HepG2 (cell line): ENCODE measurements around the gene FAM83C. TPM values are rescaled to one million over a fixed set of nuclear protein-coding genes. Genes with fewer than 3 reads are reported as not detected.

ENCODE experiments used
- BRCA1 ChIP-seq: sonication (generic); formaldehyde crosslinking; IDR thresholded peaks from 2 replicates; pipeline ENCODE4 v1.4.0; 2020; ENCODE audit warnings: missing genetic modification reagents
- GATA4 ChIP-seq: sonication (generic); IDR thresholded peaks from 2 replicates; pipeline ENCODE4 v1.6.1; 2016; ENCODE audit warnings: antibody characterized with exemption, low read depth, borderline replicate concordance
- HOXA9 ChIP-seq: sonication (generic); formaldehyde crosslinking; IDR thresholded peaks from 2 replicates; pipeline ENCODE4 v1.8.1; 2022; ENCODE audit warnings: missing genetic modification reagents, mild to moderate bottlenecking, moderate library complexity, borderline replicate concordance
- KMT2A ChIP-seq: sonication (generic); formaldehyde crosslinking; IDR thresholded peaks from 2 replicates; pipeline ENCODE4 v1.4.0; 2020; ENCODE audit warnings: missing genetic modification reagents
- MIER3 ChIP-seq: IDR thresholded peaks from 2 replicates; pipeline ENCODE4 v1.6.1; 2016; ENCODE audit warnings: missing compliant biosample characterization, borderline replicate concordance
- MLXIP ChIP-seq: sonication (generic); formaldehyde crosslinking; IDR thresholded peaks from 2 replicates; pipeline ENCODE4 v1.9.0; 2021; ENCODE audit warnings: missing genetic modification reagents, borderline replicate concordance
- ONECUT2 ChIP-seq: sonication (generic); formaldehyde crosslinking; IDR thresholded peaks from 2 replicates; pipeline ENCODE4 v1.4.0; 2020; ENCODE audit warnings: missing genetic modification reagents
- SIN3B ChIP-seq: fragments of 150-350 bp; IDR thresholded peaks from 2 replicates; pipeline ENCODE4 v1.6.1; 2014; ENCODE audit warnings: low read length
- TP53 ChIP-seq: sonication (generic); formaldehyde crosslinking; conservative IDR thresholded peaks from 2 replicates; pipeline ENCODE4 v1.4.0; 2020; ENCODE audit warnings: missing genetic modification reagents
- ZBTB3 ChIP-seq: sonication (generic); formaldehyde crosslinking; IDR thresholded peaks from 2 replicates; pipeline ENCODE4 v1.4.0; 2020; ENCODE audit warnings: low read depth, mild to moderate bottlenecking, moderate library complexity, missing genetic modification reagents, borderline replicate concordance
- ZEB1 ChIP-seq: IDR thresholded peaks from 2 replicates; pipeline ENCODE4 v1.6.1; 2012; ENCODE audit warnings: mild to moderate bottlenecking, low read depth, inconsistent platforms; ENCODE audit not compliant: insufficient replicate concordance
- ZMAT3 ChIP-seq: sonication (generic); formaldehyde crosslinking; conservative IDR thresholded peaks from 2 replicates; pipeline ENCODE4 v1.7.0; 2021; ENCODE audit warnings: missing genetic modification reagents
- ZMYM4 ChIP-seq: sonication (generic); formaldehyde crosslinking; IDR thresholded peaks from 2 replicates; pipeline ENCODE4 v1.8.1; 2023; ENCODE audit warnings: mild to moderate bottlenecking, missing genetic modification reagents
- ZNF136 ChIP-seq: sonication (generic); formaldehyde crosslinking; IDR thresholded peaks from 2 replicates; pipeline ENCODE4 v1.8.1; 2022; ENCODE audit warnings: low read depth, mild to moderate bottlenecking, moderate library complexity, missing genetic modification reagents
- ZNF180 ChIP-seq: sonication (generic); formaldehyde crosslinking; IDR thresholded peaks from 2 replicates; pipeline ENCODE4 v1.4.0; 2020; ENCODE audit warnings: low read depth, missing genetic modification reagents, borderline replicate concordance
- ZNF24 ChIP-seq: fragments of 450-650 bp; IDR thresholded peaks from 2 replicates; pipeline ENCODE4 v1.6.1; 2017; ENCODE audit warnings: antibody characterized with exemption, mild to moderate bottlenecking
- ZNF558 ChIP-seq: sonication (generic); formaldehyde crosslinking; IDR thresholded peaks from 2 replicates; pipeline ENCODE4 v1.9.0; 2022; ENCODE audit warnings: mild to moderate bottlenecking, missing genetic modification reagents, borderline replicate concordance
- ZNF672 ChIP-seq: sonication (generic); formaldehyde crosslinking; IDR thresholded peaks from 2 replicates; pipeline ENCODE4 v1.8.1; 2022; ENCODE audit warnings: missing genetic modification reagents
- ZNF83 ChIP-seq: sonication (generic); formaldehyde crosslinking; IDR thresholded peaks from 2 replicates; pipeline ENCODE4 v1.4.0; 2020; ENCODE audit warnings: missing genetic modification reagents, mild to moderate bottlenecking, borderline replicate concordance
- polyA plus RNA-seq, 8 experiments: library from polyadenylated mRNA; depleted of rRNA in 3 of 8; stranded (reverse) in 7 of 8; unstranded in 1 of 8; fragments of >200 nt; fragmentation: Illumina TruSeq in 4 of 8; extraction: Trizol in 4 of 8; gene quantifications; 2 replicates each; pipeline versions ENCODE4 v1.2.1 to v1.2.3, GENCODE V29; 2011 to 2016; ENCODE audit warnings: low read depth in 4 of 8, missing spikeins in 1 of 8, mixed read lengths in 1 of 8; ENCODE audit not compliant: insufficient read depth in 1 of 8
- total RNA-seq, 5 experiments: library from RNA; depleted of rRNA; stranded (reverse); fragments of >200 nt; fragmentation: Illumina TruSeq; extraction: Trizol; gene quantifications; 2 replicates each; pipeline ENCODE4 v1.2.3, GENCODE V29; 2016; ENCODE audit warnings: low read depth in 1 of 5
- TF ChIP-seq, protein P1 (sequence below): sonication (generic); formaldehyde crosslinking; IDR thresholded peaks from 2 replicates; pipeline ENCODE4 v1.5.0; 2020; ENCODE audit warnings: mild to moderate bottlenecking, missing genetic modification reagents, borderline replicate concordance
- TF ChIP-seq, protein P2 (sequence below): sonication (generic); formaldehyde crosslinking; IDR thresholded peaks from 2 replicates; pipeline ENCODE4 v1.4.0; 2020; ENCODE audit warnings: missing genetic modification reagents, borderline replicate concordance
- TF ChIP-seq, protein P3 (sequence below): sonication (generic); formaldehyde crosslinking; conservative IDR thresholded peaks from 2 replicates; pipeline ENCODE4 v1.5.0; 2020; ENCODE audit warnings: missing genetic modification reagents

FAM83C gene
- total and polyA plus RNA-seq, 2 of the 13 experiments (the other 11 are each of a cell fraction or from before 2014, with no cell fraction given), result 0.04 TPM; not detected in 1

DNA sequence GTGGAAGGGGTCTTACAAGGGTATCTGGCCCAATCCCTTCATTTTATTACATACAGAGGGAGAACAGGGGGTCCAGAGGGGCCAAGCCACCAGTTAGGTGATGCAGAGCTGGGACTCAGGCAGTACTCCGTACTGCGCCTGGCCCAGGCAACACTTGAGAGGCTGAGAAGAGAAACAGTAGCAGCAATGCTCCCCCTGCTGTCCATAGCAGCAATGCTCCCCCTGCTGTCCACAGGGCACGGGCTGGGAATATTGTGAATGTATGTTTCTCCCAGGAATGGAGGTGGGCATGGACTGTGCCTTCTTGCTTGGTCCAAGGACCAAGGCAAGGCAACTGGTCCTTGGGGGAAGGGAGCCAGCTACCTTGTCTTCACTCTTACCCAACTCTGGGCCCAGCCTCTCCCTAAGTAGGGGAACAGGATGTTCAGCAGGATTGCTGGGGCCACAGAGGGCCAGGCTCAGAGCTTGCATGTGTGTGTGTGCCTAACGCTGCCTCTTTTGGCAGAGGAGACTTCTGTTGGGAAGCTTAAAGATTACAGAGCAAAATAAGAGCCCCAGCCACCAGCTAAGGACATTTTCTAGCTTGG lies 14.8 kb upstream of the FAM83C start (continued):
- TF ChIP-seq, protein P1, sequence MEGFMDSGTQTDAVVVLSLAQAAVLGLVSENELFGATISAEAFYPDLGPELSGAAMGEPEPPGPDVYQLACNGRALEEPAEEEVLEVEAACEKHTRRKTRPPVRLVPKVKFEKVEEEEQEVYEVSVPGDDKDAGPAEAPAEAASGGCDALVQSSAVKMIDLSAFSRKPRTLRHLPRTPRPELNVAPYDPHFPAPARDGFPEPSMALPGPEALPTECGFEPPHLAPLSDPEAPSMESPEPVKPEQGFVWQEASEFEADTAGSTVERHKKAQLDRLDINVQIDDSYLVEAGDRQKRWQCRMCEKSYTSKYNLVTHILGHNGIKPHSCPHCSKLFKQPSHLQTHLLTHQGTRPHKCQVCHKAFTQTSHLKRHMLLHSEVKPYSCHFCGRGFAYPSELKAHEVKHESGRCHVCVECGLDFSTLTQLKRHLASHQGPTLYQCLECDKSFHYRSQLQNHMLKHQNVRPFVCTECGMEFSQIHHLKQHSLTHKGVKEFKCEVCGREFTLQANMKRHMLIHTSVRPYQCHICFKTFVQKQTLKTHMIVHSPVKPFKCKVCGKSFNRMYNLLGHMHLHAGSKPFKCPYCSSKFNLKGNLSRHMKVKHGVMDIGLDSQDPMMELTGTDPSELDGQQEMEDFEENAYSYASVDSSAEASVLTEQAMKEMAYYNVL (CRISPR knock-in tag), result no peak
- TF ChIP-seq BRCA1, result no peak
- TF ChIP-seq ZMYM4, result peak; percentile 62
- no peak for TF ChIP-seq KMT2A (CRISPR knock-in tag)
- no peak for TF ChIP-seq GATA4
- TF ChIP-seq ONECUT2 (CRISPR knock-in tag), result no peak
- no peak for TF ChIP-seq ZNF558
- TF ChIP-seq ZMAT3 (CRISPR knock-in tag), result no peak
- TF ChIP-seq, protein P2, sequence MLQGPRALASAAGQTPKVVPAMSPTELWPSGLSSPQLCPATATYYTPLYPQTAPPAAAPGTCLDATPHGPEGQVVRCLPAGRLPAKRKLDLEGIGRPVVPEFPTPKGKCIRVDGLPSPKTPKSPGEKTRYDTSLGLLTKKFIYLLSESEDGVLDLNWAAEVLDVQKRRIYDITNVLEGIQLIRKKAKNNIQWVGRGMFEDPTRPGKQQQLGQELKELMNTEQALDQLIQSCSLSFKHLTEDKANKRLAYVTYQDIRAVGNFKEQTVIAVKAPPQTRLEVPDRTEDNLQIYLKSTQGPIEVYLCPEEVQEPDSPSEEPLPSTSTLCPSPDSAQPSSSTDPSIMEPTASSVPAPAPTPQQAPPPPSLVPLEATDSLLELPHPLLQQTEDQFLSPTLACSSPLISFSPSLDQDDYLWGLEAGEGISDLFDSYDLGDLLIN (CRISPR knock-in tag), result no peak
- TF ChIP-seq TP53 (CRISPR knock-in tag), result no peak
- TF ChIP-seq ZNF24, result no peak
- TF ChIP-seq ZNF180 (CRISPR knock-in tag), result no peak
- TF ChIP-seq MIER3 (CRISPR knock-in tag), result peak; percentile 61; the same call in 1 of the 2 replicates
- TF ChIP-seq ZNF136, result no peak; the same call in 1 of the 2 replicates
- no peak for TF ChIP-seq ZNF672 (CRISPR knock-in tag)
- no peak for TF ChIP-seq MLXIP
- no peak for TF ChIP-seq HOXA9 (CRISPR knock-in tag)
- TF ChIP-seq, protein P3, sequence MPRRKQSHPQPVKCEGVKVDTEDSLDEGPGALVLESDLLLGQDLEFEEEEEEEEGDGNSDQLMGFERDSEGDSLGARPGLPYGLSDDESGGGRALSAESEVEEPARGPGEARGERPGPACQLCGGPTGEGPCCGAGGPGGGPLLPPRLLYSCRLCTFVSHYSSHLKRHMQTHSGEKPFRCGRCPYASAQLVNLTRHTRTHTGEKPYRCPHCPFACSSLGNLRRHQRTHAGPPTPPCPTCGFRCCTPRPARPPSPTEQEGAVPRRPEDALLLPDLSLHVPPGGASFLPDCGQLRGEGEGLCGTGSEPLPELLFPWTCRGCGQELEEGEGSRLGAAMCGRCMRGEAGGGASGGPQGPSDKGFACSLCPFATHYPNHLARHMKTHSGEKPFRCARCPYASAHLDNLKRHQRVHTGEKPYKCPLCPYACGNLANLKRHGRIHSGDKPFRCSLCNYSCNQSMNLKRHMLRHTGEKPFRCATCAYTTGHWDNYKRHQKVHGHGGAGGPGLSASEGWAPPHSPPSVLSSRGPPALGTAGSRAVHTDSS (CRISPR knock-in tag), result no peak
- TF ChIP-seq SIN3B, result no peak
- TF ChIP-seq ZNF83, result no peak; the same call in 1 of the 2 replicates
- TF ChIP-seq ZBTB3 (CRISPR knock-in tag), result no peak
- no peak for TF ChIP-seq ZEB1
